Jurkat, Clone E6-1 (cell line): ENCODE results near the gene ANO1.
"Not testable (repeated sequence)": the region's sequence is repeated elsewhere in the genome, so short reads cannot be mapped to it uniquely, and the experiment has no call there.

Experiments used
- DNase-seq: peaks from one replicate; pipeline ENCODE4 v3.0.0-alpha.2; 2011; ENCODE audit warnings: low read depth, low spot score
- H3K4me3 ChIP-seq: 2 replicates; pipeline ENCODE4 v1.5.1; 2011; ENCODE audit warnings: mild to moderate bottlenecking, low read length, control low read depth, moderate library complexity

The ANO1 gene

DNA sequence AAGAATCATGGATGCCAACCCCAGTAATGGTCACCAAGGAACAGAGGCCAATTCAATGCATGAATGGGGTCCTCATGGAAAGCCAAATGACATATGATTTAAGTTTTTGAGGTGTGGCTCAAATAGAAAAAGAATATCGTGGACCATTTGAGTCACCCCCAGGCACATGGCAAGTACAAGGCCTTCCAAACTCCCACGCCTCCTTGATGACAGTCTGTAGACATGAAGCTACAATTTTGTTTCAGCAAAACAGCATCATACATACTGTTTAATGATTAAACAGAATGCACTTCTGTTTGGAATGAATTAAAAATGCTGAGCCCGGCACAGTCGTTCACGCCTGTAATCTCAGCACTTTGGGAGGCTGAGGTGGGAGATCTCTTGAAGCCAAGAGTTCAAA, 132.4 kb downstream of the ANO1 start:
- H3K4me3 ChIP-seq, result no peak overlapping the region
- no peak for DNase-seq

GRCh38 chr11:70212227-70212811, 134.2 kb downstream of the ANO1 start:
- H3K4me3 ChIP-seq, result no peak overlapping the region
- no peak for DNase-seq

GRCh38 chr11:70217388-70217787, 139.3 kb downstream of the ANO1 start:
- not testable (repeated sequence) for DNase-seq, H3K4me3 ChIP-seq

DNA sequence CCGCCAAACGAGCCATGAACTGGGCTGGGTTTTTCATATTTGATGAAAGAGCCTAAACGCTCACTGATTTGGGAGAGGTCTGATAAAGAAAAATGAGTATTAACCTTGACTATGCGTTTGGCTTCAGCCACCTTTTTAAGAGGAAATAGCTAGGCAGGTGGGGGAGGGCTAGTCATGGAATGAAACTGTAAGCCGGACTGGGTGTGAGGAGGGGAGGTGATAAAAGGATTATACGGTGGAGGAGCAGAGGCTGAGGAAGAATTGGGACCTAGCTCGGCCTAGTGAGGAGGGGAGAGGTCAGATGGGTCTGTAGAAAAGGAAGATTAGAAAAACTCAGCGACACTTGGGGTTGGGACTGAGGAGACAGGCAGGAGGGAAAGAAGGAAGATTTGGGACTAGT, 140.0 kb downstream of the ANO1 start:
- H3K4me3 ChIP-seq, DNase-seq: not testable (repeated sequence)

DNA sequence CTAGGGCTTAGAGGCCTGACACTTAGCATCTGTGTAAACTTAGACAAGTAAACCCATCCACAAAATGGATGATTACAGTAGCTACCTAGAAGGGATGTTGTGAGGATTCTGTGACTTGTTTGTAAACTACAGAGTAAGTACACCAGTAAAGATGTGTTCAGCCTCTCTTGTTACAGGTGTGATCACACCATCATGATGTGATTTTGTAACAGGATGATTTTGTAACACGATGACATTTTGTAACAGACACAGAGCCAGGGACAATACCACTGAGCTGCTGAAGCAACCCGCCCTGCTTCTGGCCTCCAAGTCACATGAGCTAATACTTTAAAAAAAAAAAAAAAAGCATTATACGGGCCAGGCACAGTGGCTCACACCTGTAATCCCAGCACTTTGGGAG, 142.0 kb downstream of the ANO1 start:
- H3K4me3 ChIP-seq, result no peak overlapping the region
- DNase-seq, result no peak

DNA sequence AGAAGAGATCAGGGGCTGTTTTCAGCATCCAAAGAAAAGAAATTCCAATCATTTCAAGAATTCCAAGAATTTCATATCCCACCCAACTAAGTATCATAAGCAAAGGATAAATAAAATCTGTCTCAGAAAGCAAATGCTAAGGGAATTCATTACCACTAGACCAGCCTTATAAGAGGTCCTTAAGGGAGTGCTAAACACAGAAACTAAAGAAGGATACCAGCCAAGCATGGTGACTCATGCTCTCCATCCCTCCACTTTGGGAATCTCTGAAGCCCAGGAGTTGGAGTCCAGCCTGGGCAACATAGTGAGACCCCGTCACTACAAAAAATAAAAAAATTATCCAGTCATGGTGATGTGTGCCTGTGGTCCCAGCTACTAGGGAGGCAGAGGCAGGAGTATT, 142.8 kb downstream of the ANO1 start:
- DNase-seq, result no peak
- no peak overlapping the region for H3K4me3 ChIP-seq

- H3K4me3 ChIP-seq, result no peak overlapping the region
- DNase-seq, result no peak
Measured at GRCh38 chr11:70225681-70226177, 147.6 kb downstream of the ANO1 start.

DNA sequence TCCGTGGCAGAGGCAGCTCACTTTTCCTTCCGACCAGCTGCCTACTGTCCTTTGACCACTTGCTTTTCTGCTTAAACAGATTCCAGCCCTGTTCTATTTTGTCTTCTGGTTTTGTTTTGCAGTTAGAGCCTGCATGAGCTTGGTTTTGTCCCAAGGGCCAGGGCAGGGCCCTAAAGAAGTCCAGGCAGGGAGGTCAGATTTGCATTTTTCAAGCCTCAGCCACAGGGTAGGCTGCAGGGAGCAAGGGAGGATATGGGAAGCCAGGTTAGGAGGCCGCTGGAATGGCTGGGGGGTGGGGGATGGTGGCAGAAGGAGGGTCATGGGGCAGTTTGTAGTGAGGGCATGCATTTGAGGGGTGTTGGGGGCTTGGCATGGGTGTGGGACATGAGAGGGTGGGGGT, 148.1 kb downstream of the ANO1 start:
- H3K4me3 ChIP-seq, result no peak overlapping the region
- no peak for DNase-seq

- no peak for DNase-seq
Measured at GRCh38 chr11:70226967-70227366, 148.8 kb downstream of the ANO1 start.

DNA sequence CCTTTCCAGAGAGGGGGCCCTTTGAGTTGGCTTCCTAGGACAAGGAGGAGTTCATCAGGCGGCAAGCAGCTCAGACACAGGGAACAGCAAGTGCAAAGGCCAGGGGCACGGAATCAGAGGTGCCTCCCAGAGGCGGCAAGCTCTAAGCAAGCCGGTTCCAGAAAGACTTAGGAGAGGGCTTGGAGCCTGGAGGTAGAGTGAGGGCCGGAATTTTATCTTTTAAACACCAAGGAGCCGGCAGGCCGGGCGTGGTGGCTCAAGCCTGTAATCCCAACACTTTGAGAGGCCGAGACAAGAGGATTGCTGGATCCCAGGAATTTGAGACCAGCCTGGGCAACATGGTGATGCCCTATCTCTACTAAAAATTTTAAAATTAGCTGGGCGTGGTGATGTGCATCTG, 151.6 kb downstream of the ANO1 start:
- no peak overlapping the region for H3K4me3 ChIP-seq
- DNase-seq, result no peak

More at GRCh38 chr11:70226967-70227366, 148.8 kb downstream of the ANO1 start:
- no peak overlapping the region for H3K4me3 ChIP-seq

DNA sequence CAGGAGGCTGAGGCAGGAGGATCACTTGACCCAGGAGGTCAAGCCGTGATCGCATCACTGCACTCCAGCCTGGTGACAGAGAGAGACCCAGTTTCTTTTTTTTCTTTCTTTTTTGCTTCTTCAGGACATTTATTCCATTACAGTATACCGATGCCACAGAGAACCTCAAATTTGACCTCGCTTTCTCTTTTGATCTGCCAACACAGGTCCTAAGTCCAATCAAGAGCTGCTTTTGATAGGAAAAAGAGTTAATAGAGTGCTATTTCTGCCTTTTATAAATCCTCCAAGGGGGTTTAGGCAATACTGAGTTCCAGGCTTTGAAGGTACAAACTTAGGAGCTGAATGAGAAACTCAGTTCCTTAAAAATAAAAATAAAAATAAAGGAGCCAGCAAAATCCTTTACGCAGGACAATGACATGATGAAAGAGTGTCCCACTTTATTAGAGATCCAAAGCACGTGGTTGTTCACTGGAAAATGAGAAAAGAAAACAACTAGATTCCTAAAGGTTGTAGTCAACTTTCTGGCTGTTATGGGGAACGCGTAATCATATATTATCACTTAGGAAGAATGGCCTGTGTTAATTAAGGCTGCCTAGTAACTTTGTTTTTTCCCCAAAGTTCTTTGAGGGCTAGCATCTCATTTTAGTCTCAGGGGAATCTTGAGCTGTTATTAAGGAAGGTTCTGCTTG, 152.2 kb downstream of the ANO1 start:
- DNase-seq, result no peak
- no peak overlapping the region for H3K4me3 ChIP-seq

GRCh38 chr11:70230840-70231710, 153.0 kb downstream of the ANO1 start:
- no peak for DNase-seq
- no peak overlapping the region for H3K4me3 ChIP-seq

GRCh38 chr11:70233034-70233433, 154.9 kb downstream of the ANO1 start:
- no peak for DNase-seq
- no peak overlapping the region for H3K4me3 ChIP-seq

- no peak for DNase-seq
- H3K4me3 ChIP-seq, result no peak overlapping the region
Measured at GRCh38 chr11:70233511-70233934, 155.4 kb downstream of the ANO1 start.

- H3K4me3 ChIP-seq, result no peak overlapping the region
- no peak for DNase-seq
Measured at GRCh38 chr11:70233962-70234361, 155.8 kb downstream of the ANO1 start.
